Adipocyte (in vitro differentiated cells): ENCODE measurements around the gene BTD.
"Not testable (repeated sequence)": the region's sequence is repeated elsewhere in the genome, so short reads cannot be mapped to it uniquely, and the experiment has no call there.

Experiments
- DNase-seq: peaks from one replicate; pipeline ENCODE4 v3.0.0-alpha.2; 2015; ENCODE audit warnings: low read depth
- H3K27me3 ChIP-seq: replicated peaks from 2 replicates; pipeline ENCODE4 v1.7.0; 2013; ENCODE audit warnings: mild to moderate bottlenecking, low read length, moderate library complexity; ENCODE audit not compliant: control insufficient read depth, insufficient read depth
- H3K36me3 ChIP-seq: 2 replicates; pipeline ENCODE4 v1.7.0; 2013; ENCODE audit warnings: low read length, mild to moderate bottlenecking, moderate library complexity; ENCODE audit not compliant: control insufficient read depth, insufficient read depth, severe bottlenecking
- H3K4me1 ChIP-seq: 2 replicates; pipeline ENCODE4 v1.7.0; 2013; ENCODE audit warnings: mild to moderate bottlenecking, low read length, moderate library complexity; ENCODE audit not compliant: control insufficient read depth, insufficient read depth
- H3K4me3 ChIP-seq: 2 replicates; pipeline ENCODE4 v1.7.0; 2013; ENCODE audit warnings: mild to moderate bottlenecking, low read length, moderate library complexity
- H3K9ac ChIP-seq: 2 replicates; pipeline ENCODE4 v1.7.0; 2013; ENCODE audit warnings: mild to moderate bottlenecking, low read length, moderate library complexity
- H3K9me3 ChIP-seq: 2 replicates; pipeline ENCODE4 v1.7.0; 2013; ENCODE audit warnings: mild to moderate bottlenecking, low read length, moderate library complexity; ENCODE audit not compliant: control insufficient read depth

Gene BTD

GRCh38 chr3:15604584-15604983 is 3.0 kb downstream of the BTD start:
- not testable (repeated sequence) for H3K9me3 ChIP-seq, H3K36me3 ChIP-seq, H3K27me3 ChIP-seq, DNase-seq, H3K4me3 ChIP-seq
- Histone ChIP-seq H3K4me1 (peaks cover 70% of the 10 kb centered on the region), H3K9ac (peak overlapping the region; percentile 88)

- Histone ChIP-seq H3K9ac (peak overlapping the region; percentile 88), H3K4me1 (peaks cover 74% of the 10 kb centered on the region), H3K4me3 (no peak overlapping the region), H3K36me3 (no peaks in the 10 kb centered on the region), H3K9me3 (no peaks in the 10 kb centered on the region), H3K27me3 (no peaks in the 10 kb centered on the region)
- peak; percentile 9 for DNase-seq
Measured at GRCh38 chr3:15606434-15606891, 4.9 kb downstream of the BTD start.

GRCh38 chr3:15610082-15610759 is 8.7 kb downstream of the BTD start:
- peak; percentile 20 for DNase-seq
- H3K4me3 ChIP-seq: peak overlapping the region; percentile 17
- H3K36me3 ChIP-seq: no peaks in the 10 kb centered on the region
- peak overlapping the region; percentile 70 for H3K9ac ChIP-seq
- H3K27me3 ChIP-seq: no peaks in the 10 kb centered on the region
- no peaks in the 10 kb centered on the region for H3K9me3 ChIP-seq
- H3K4me1 ChIP-seq: peaks cover 77% of the 10 kb centered on the region

DNA sequence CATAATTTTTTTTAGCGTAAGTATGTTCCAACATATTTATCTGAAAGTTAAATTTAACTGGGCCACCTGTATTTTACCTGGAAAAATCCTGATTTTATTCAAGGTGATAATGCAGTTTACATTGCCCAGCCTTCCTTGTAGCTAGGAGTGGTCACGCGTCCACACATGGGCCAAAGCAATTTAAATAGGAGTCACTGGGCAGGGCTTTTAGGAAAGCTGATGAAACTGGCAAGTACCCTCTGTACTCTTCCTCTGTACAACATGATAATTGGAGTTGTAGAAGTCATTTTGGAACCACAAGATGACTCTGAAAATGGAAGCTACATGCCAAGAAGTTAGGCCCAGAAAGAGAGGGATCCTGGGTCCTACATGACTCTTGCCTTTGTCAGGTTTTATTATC is 9.5 kb downstream of the BTD start:
- Histone ChIP-seq H3K9ac (peak overlapping the region; percentile 70), H3K4me3 (no peak overlapping the region), H3K9me3 (no peaks in the 10 kb centered on the region), H3K27me3 (no peaks in the 10 kb centered on the region), H3K4me1 (peaks cover 80% of the 10 kb centered on the region), H3K36me3 (no peaks in the 10 kb centered on the region)
- no peak for DNase-seq

DNA sequence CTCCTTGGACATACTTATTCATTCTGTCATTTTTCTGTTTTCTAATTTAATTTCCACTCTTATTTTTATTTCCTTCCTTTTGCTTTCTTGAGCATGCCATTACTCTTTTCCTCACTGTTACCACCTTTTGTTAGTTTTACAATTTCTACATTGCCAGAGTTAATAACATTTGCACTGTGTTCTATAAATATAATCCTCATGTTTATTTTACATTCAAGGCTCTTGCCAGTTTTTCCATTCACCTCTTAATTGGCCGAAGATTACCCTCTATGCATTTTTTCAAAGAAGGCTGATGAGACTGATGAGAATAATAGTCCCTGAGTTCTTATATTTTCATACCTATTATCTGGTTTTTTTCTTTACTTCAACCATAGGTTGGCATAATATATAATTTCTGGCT is 10.5 kb downstream of the BTD start:
- H3K27me3 ChIP-seq: no peaks in the 10 kb centered on the region
- H3K4me1 ChIP-seq: peaks cover 77% of the 10 kb centered on the region
- no peak overlapping the region for H3K4me3 ChIP-seq
- H3K9ac ChIP-seq: peak overlapping the region; percentile 70
- H3K36me3 ChIP-seq: no peaks in the 10 kb centered on the region
- H3K9me3 ChIP-seq: no peaks in the 10 kb centered on the region
- DNase-seq: no peak

DNA sequence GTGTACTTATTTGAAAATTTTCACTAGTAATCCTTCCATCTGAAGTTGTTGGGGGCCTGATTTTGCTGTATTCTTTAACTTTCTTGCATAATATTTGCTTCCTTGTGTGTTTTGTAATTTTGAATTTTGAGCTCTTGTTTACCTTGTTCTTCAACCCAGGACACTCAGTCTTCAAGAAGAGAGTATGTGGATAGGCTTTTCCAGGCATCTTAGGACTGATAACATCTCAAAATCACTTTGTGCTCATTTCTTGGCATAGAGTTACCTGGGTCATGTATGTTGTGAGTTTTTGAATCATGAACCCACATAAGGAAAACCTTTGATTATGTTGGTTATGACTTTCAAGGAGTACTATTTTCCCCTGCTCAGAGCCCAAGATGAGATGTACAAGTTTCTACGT is 13.4 kb downstream of the BTD start:
- peaks cover 2% of the 10 kb centered on the region for H3K9me3 ChIP-seq
- H3K4me3 ChIP-seq: peak overlapping the region; percentile 2
- no peaks in the 10 kb centered on the region for H3K36me3 ChIP-seq
- DNase-seq: no peak
- no peaks in the 10 kb centered on the region for H3K27me3 ChIP-seq
- peaks cover 52% of the 10 kb centered on the region for H3K4me1 ChIP-seq
- no peak overlapping the region for H3K9ac ChIP-seq

DNA sequence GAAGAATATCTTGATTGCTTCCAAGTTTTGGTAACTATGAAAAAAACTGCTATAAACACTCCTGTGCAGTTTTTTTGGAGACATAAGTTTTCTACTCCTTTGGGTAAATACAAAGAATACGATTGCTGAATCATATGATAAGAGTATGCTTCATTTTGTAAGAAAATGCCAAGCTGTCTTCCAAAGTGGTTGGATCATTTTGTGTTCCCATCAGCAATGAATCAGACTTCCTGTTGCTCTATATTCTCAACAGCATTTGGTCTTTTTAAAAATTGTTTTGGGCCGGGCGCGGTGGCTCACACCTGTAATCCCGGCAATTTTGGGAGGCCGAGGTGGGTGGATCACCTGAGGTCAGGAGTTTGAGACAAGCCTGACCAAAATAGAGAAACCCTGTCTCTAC is 14.5 kb downstream of the BTD start:
- peaks cover 4% of the 10 kb centered on the region for H3K36me3 ChIP-seq
- H3K9ac ChIP-seq: peak overlapping the region; percentile 65
- DNase-seq: peak; percentile 43
- peaks cover 4% of the 10 kb centered on the region for H3K9me3 ChIP-seq
- no peaks in the 10 kb centered on the region for H3K27me3 ChIP-seq
- H3K4me1 ChIP-seq: peaks cover 43% of the 10 kb centered on the region
- H3K4me3 ChIP-seq: peak overlapping the region; percentile 1

- H3K4me1 ChIP-seq: peaks cover 35% of the 10 kb centered on the region
- not testable (repeated sequence) for H3K9me3 ChIP-seq, H3K27me3 ChIP-seq, H3K9ac ChIP-seq, H3K36me3 ChIP-seq, H3K4me3 ChIP-seq, DNase-seq
Measured at GRCh38 chr3:15619659-15620464, 18.3 kb downstream of the BTD start.

- Histone ChIP-seq H3K36me3 (peaks cover 9% of the 10 kb centered on the region), H3K4me1 (peaks cover 12% of the 10 kb centered on the region), H3K9ac (no peak overlapping the region), H3K27me3 (no peaks in the 10 kb centered on the region), H3K4me3 (no peak overlapping the region), H3K9me3 (peaks cover 7% of the 10 kb centered on the region)
- no peak for DNase-seq
Measured at GRCh38 chr3:15623535-15624440, 22.2 kb downstream of the BTD start.

GRCh38 chr3:15628967-15629366 is 27.4 kb downstream of the BTD start:
- H3K9ac ChIP-seq: no peak overlapping the region
- H3K4me1 ChIP-seq: peaks cover 36% of the 10 kb centered on the region

More at GRCh38 chr3:15628967-15629366, 27.4 kb downstream of the BTD start:
- H3K4me3 ChIP-seq: no peak overlapping the region
- no peak for DNase-seq
- H3K9me3 ChIP-seq: no peaks in the 10 kb centered on the region
- no peaks in the 10 kb centered on the region for H3K27me3 ChIP-seq
- H3K36me3 ChIP-seq: no peaks in the 10 kb centered on the region
